Measurements from ENCODE around the gene RB1. TPM values are rescaled to one million over a fixed set of nuclear protein-coding genes. Genes with fewer than 3 reads are reported as not detected.

RB1 gene
- total RNA-seq (10 to 100 TPM; 32.1 to 45.7 TPM), polyA plus RNA-seq (ENCODE audit: insufficient read length in 6 of 6) (10 to 100 TPM; 42.5 to 53.1 (median 49.4) TPM)
- long read RNA-seq, donor 1, partial matches to known transcripts = 12 of 16 reads
- long read RNA-seq, donor 1, other reads (novel, unspliced or antisense) = 0 of 16 reads
- long read RNA-seq, donor 2, full-length matches to known transcripts = 5 of 5 reads
- long read RNA-seq, donor 2, partial matches to known transcripts = 0 of 5 reads
- long read RNA-seq, donor 2, other reads (novel, unspliced or antisense) = 0 of 5 reads
- long read RNA-seq, donor 3, full-length matches to known transcripts = 5 of 5 reads
- long read RNA-seq, donor 3, partial matches to known transcripts = 0 of 5 reads
- long read RNA-seq, donor 3, other reads (novel, unspliced or antisense) = 0 of 5 reads
- long read RNA-seq, donor 4, partial matches to known transcripts = 3 of 7 reads
- long read RNA-seq, donor 4, other reads (novel, unspliced or antisense) = 2 of 7 reads
- long read RNA-seq, donor 5, full-length matches to known transcripts = 3 of 3 reads
- long read RNA-seq, donor 5, partial matches to known transcripts = 0 of 3 reads
- long read RNA-seq, donor 5, other reads (novel, unspliced or antisense) = 0 of 3 reads
- long read RNA-seq, donor 6, full-length matches to known transcripts = 6 of 6 reads
- long read RNA-seq, donor 6, partial matches to known transcripts = 0 of 6 reads
- long read RNA-seq, donor 6, other reads (novel, unspliced or antisense) = 0 of 6 reads
- long read RNA-seq, donor 7, full-length matches to known transcripts = 2 of 10 reads
- long read RNA-seq, donor 7, partial matches to known transcripts = 8 of 10 reads
- long read RNA-seq, donor 7, other reads (novel, unspliced or antisense) = 0 of 10 reads
- long read RNA-seq, donor 8, full-length matches to known transcripts = 5 of 5 reads
- long read RNA-seq, donor 8, partial matches to known transcripts = 0 of 5 reads
- long read RNA-seq, donor 8, other reads (novel, unspliced or antisense) = 0 of 5 reads
- long read RNA-seq, donor 9 = 0 reads
- long read RNA-seq, donor 10, partial matches to known transcripts = 2 of 2 reads
- long read RNA-seq, donor 10, other reads (novel, unspliced or antisense) = 0 of 2 reads
- long read RNA-seq, donor 11, full-length matches to known transcripts = 3 of 42 reads
- long read RNA-seq, donor 11, partial matches to known transcripts = 22 of 42 reads
- long read RNA-seq, donor 11, other reads (novel, unspliced or antisense) = 17 of 42 reads
- long read RNA-seq, donor 12, full-length matches to known transcripts = 5 of 10 reads
- long read RNA-seq, donor 12, partial matches to known transcripts = 5 of 10 reads
- long read RNA-seq, donor 12, other reads (novel, unspliced or antisense) = 0 of 10 reads

GRCh38 chr13:48303359-48304142, at the start of gene RB1:
RB1 (plus strand) TSS chr13:48303751; CDS start chr13:48303913, 162 bp downstream.
- peaks cover 7 to 45% of the 10 kb centered on the region in 2 donors for H3K4me1 ChIP-seq
- H3K27me3 ChIP-seq = no peaks in the 10 kb centered on the region
- intact Hi-C loops (cut with DNase I) = no loop called here
- TF ChIP-seq CTCF (IDR thresholded peaks at IDR 0.05) = no peak
- H3K27ac ChIP-seq = peak within 1 kb of the TSS; percentile 99 to 100
- peaks cover 0 to 15% of the 10 kb centered on the region in 2 donors for H3K36me3 ChIP-seq
- H3K9me3 ChIP-seq = no peaks in the 10 kb centered on the region
- H3K4me3 ChIP-seq = peak within 1 kb of the TSS; percentile 91 to 96
- ATAC-seq (peak; percentile 96), DNase-seq (peak; percentile 89 to 97 (median 94))

DNA sequence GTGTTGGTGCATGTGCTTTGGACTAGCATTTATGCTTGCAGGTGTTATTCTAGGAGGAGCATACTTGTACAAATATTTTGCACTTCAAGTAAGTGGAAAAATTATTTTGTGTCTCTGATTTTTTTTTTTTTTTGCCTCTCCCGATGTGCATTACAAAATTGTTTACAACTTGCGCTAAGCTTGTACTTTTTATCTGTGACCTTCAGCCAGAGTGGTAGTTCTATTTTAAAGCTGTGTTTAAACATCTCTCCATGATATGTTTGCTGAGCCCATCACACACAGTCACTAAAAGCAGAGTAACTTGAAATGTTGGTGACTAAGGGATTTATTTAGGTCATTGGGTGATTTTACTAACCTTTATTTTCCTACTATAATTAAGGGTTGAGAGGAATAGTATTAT, 49.7 kb upstream of the RB1 start:
- Histone ChIP-seq H3K4me1 (peaks cover 0 to 34% of the 10 kb centered on the region in 2 donors), H3K27ac (no peak overlapping the region), H3K4me3 (no peak overlapping the region), H3K27me3 (no peaks in the 10 kb centered on the region), H3K36me3 (peaks cover 6 to 54% of the 10 kb centered on the region in 2 donors), H3K9me3 (no peaks in the 10 kb centered on the region)
- intact Hi-C loops (cut with DNase I) = no loop called here
- no peak for ATAC-seq
- no peak for TF ChIP-seq CTCF (IDR thresholded peaks at IDR 0.05)
- no peak for DNase-seq

DNA sequence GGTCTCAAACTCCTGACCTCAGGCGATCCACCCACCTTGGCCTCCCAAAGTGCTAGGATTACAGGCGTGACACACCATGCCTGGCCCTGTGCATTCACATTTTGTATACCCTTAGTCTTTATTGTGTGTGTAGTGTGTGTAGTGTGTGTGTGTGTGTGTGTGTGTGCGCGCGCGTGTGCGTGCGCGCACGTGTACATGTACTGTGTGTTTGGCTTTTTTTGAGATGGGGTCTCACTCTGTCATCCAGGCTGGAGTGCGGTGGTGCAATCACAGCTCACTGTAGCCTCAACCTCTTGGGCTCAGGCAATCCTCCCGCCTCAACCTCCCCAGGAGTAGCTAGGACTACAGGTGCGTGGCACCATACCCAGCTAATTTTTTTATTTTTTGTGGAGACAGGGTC, 48.5 kb upstream of the RB1 start:
- DNase-seq (no peak), ATAC-seq (no peak)
- no peak overlapping the region for H3K27ac ChIP-seq
- no peaks in the 10 kb centered on the region for H3K9me3 ChIP-seq
- TF ChIP-seq CTCF (IDR thresholded peaks at IDR 0.05) = no peak
- no peaks in the 10 kb centered on the region for H3K27me3 ChIP-seq
- H3K4me1 ChIP-seq = peaks cover 0 to 26% of the 10 kb centered on the region in 2 donors
- no peak overlapping the region for H3K4me3 ChIP-seq
- intact Hi-C loops (cut with DNase I) = no loop called here
- H3K36me3 ChIP-seq = peaks cover 6 to 66% of the 10 kb centered on the region in 2 donors

DNA sequence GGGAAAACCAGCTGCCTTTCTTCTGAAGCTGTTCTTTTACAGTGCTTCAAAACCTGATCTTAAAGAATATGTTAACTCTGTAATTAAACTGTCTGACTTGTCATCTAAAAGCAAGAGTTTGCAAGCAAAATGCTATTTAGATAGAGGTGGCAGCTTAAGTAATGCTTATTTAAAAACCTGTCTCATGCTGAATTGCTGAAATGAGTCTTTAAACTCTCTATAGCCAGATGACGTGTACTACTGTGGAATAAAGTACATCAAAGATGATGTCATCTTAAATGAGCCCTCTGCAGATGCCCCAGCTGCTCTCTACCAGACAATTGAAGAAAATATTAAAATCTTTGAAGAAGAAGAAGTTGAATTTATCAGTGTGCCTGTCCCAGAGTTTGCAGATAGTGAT, 47.6 kb upstream of the RB1 start:
- H3K36me3 ChIP-seq = peaks cover 6 to 75% of the 10 kb centered on the region in 2 donors
- no peaks in the 10 kb centered on the region for H3K27me3 ChIP-seq
- intact Hi-C loops (cut with DNase I) = no loop called here
- H3K4me3 ChIP-seq = no peak overlapping the region
- ATAC-seq (no peak), DNase-seq (no peak)
- peaks cover 0 to 20% of the 10 kb centered on the region in 2 donors for H3K4me1 ChIP-seq
- no peak overlapping the region for H3K27ac ChIP-seq
- no peak for TF ChIP-seq CTCF (IDR thresholded peaks at IDR 0.05)
- no peaks in the 10 kb centered on the region for H3K9me3 ChIP-seq
